Measurements from ENCODE around the gene CPED1.

DNA sequence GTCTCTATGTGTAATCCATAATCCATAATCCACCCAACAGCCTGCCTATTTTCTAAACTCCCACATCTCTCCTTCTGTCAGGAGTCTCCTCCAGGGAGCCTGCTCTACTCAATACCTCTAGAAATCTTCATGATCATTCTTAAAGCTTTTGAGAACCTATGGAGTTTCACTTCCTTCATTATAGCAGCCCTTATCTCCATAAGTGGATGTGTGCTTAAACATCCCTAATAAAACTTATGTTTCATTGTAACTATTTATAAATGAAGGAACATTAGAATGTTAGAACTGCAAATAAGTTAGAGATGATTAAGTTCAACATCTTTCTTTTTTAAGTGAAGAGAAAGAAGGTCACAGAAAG, 8.5 kb downstream of the CPED1 start:
- TF ChIP-seq EZH2 (optimal IDR thresholded peaks at IDR 0.05; ENCODE audit: low read depth, low read length) (no peak), CTCF (IDR thresholded peaks at IDR 0.05; ENCODE audit: low read length) (no peak)
